Hematopoietic multipotent progenitor cell treated with erythropoietin and hydrocortisone succinate and interleukin-3 and kit ligand, for 8 days (in vitro differentiated cells): ENCODE results near the gene TSEN34.
"Not testable (repeated sequence)": the region's sequence is repeated elsewhere in the genome, so short reads cannot be mapped to it uniquely, and the experiment has no call there.

Experiments used
- DNase-seq: peaks from one replicate; pipeline ENCODE4 v3.0.0-alpha.2; 2015

TSEN34 gene

DNA sequence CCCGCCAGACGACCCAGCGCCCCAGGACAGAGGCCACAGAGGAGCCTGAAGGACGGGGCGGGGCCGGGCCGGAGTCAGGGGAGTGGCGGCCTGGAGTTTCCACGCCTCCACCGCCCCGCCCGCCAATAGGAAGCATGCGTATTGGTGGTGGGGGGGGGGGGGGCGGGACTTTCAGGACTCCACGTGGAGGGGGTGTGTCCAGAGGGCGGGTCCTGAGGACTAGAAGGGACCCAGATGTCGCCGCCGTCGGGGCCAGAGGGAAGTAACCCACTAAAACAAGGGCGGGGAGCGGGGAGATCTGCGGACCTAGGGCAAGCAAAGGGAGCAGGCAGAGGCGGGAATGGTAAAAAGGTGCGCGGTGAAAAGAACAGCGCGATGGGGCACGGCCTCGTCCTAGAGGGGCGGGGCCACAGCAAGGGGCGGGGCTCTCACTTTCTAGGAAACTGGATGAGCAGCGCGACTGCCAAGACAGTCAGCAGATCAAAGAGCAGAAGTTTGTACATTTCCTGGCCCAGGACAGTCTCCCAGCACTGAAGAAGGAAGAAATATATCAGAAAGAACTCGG lies 28.8 kb upstream of the TSEN34 start:
- DNase-seq, result peak; percentile 84

DNA sequence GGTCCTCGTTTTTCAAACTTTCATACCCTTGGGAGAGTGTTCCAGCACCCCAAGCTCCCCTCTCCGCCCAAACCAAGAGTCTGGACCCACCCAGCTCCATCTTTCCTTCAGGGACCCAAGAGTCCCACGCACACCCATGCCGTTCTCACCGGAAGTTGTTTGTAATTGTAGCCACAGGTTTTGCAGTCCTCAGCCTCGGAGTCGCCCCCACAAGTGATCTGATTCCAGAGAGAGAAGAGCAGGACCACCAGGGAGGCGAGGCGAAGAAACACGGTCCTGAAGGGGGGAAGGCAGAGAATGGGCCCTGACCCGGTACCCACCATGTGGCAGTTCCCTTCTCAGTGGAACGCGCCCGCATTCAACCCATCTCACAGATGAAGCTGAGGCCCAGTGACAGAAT lies 28.2 kb upstream of the TSEN34 start:
- DNase-seq, result no peak

DNA sequence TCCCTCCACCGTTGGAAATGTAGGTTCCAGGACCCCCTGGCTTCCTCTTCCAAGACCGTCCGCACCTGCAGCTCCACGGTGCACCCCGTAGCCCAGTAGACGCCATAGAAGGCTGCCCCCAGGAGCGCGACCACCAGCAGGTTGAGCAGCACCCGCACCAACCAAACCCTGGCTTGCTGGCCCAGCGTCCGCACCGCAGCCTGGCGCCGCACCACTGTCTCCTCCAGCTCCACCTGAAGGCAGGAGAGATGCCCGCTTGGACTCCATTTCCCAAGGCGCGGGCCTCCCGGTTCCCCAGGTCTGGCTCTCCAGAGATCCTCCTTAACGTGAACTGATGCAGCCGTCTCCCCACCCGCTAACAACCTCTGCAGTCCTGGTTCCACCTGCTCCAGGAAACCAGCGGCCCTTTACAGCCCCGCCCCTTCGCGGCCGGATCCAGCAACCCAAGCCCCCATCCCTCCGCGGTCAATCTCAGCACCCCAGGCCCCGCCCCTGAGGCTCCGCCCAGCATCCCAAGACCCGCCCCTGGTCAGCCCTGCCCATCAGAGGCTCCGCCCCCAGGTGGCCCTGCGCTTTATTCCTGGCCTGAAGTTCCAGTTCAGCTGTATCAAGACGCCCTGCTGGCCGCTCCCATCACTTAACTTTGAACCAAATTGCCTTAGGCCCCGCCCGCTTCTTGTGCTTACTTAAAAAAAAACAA lies 26.6 kb upstream of the TSEN34 start:
- DNase-seq, result peak; percentile 58

GRCh38 chr19:54165222-54165621 lies 25.9 kb upstream of the TSEN34 start:
- DNase-seq, result no peak

- DNase-seq, result peak; percentile 84
Observed at GRCh38 chr19:54168174-54168917, 22.8 kb upstream of the TSEN34 start.

DNA sequence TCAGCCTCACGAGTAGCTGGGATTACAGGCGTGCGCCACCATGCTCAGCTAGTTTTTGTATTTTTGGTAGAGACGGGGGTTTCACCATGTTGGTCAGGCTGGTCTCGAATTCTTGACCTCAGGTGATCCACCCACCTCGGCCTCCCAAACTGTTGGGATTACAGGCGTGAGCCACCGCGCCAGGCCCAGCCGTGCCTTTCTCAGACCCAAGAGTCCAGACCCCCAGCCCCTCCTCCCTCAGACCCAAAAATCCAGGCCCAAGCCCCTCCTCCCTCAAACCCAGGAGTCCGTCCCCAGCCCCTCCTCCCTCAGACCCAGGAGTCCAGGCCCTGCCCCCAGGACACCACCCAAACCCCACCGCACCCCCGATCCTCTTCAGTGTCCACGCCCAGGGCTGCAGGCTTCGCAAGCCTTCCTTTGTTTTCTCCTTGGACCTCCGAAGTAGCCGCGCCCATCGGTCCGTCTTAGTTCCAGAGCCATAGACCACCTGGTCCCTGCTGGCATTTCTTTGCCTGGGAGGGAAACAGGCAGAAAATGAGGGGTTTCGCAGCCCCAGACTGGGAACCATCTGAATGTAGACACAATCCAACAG lies 21.9 kb upstream of the TSEN34 start:
- DNase-seq, result no peak

DNA sequence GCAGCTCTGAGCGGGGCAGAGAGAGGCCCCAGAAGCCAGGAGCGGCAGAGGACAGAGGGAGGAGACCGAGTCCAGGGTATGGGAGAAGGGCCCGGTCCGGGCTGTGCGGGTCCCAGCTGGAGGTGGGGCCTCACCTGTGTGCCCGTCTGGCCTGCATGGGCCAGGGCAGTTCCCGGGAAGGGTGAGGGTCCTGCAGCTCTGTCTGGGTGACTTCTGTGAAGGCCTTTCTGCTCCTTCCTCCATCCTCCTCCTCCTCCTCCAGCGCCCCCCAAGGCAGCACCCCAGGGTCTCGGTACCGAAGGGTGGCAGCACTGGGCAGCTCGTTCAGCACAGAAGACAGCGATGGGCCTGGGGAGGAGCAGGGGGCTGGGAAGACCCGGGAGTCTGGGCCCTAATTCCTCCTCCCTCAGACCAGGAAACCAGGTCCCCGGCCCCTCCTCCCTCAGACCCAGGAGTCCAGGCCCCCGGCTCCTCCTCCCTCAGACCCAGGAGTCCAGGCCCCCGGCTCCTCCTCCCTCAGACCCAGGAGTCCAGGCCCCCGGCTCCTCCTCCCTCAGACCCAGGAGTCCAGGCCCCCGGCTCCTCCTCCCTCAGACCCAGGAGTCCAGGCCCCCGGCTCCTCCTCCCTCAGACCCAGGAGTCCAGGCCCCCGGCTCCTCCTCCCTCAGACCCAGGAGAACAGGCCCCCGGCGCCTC lies 19.2 kb upstream of the TSEN34 start:
- not testable (repeated sequence) for DNase-seq

DNA sequence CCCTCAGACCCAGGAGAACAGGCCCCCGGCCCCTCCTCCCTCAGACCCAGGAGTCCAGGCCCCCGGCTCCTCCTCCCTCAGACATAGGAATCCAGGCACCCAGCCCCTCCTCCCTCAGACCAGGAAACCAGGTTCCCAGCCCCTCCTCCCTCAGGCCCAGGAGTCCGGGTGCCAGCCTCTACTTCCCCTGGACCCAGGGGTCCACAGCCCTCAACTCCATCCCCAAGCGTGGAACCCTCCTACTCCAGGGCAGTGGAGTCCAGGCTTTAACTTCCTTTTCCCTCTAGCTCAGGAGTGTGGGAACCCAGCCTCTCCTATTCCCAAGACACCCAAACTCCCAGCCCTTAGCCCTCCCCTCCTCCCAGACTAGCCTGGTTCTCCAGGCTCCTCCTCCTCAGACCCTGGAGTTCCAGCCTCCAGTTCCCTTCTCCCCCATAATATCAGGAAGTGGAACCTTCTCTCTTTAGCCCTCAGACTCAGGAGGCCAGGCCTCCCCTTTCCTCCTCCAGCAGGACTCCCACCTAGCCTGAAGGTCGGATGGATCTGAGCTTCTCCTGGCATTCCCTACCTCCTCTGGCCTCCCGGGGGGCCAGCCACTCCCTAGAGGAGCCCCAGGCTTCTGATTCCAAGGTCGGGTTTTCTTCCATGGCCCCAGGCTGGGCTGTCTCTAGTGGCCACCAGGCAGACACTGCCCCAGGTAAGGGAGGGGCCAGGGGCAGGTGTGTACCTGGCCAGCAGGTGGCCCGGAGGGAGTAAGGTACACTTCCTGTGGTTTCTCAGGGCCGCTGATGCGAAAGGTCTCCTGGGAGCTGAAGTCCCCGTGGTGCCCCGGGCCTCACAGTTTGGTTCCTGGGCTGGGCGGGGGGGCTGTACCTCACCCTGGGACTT lies 18.4 kb upstream of the TSEN34 start, which contains the start of gene TMC4:
Gene TMC4 (minus strand): TSS at position 690 of the 888 bp plus-strand sequence. CDS start 43 bp downstream, at position 647.
- no peak for DNase-seq

DNA sequence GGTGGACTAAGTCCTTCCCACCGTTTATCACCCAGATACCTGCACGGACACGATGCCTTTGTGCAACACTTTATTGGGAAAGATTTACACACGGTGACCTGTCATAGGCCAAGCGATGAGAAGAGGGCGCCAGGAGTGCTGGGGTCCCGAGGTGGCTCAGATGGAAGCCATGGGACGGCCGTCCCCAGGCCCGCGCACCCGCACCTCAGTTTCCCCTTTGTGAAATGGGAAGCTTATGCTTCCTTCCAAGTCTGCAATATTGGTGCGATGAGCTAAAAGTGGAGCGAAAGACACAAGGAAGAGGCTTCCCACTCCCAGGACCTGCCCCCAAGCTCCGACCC lies 17.8 kb upstream of the TSEN34 start:
- DNase-seq, result no peak

DNA sequence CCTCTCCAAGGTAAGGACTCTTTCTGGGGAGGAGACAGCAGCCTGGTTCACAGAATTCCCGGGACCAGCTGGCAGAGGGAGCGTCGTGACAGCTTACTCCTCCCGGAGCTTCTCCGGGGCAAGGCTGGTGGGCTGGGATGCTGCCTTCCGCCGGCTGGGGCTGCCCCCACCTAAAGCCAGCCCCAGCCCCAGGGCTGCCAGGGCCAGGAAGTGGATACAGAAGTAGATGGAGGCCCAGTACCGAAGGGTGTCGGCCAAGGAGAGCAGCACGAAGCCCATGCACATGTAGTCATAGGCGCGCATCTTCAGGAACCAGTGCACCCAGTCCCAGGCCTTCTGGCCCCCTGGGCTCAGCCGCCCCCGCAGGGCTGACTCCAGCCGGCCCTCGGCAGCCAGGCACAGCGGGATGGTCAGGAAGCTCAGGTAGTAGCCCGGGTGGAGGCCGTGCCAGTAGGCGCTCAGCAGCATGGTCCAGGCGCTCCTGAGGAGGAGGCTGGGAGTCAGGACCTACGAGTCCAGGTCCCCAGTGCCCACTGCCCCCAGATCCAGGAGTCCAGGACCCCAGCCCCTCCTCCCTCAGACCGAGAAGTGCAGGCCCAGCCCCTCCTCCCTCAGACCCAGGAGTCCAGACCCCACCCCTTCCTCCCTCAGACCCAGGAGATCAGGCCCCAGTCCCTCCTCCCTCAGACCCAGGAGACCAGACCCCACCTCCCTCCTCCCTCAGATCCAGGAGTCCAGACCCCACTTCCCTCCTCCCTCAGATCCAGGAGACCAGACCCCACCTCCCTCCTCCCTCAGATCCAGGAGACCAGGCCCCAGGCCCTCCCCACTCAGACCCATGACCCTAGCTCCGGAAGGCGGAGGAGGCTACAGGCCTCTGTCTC lies 16.9 kb upstream of the TSEN34 start:
- no peak for DNase-seq

DNA sequence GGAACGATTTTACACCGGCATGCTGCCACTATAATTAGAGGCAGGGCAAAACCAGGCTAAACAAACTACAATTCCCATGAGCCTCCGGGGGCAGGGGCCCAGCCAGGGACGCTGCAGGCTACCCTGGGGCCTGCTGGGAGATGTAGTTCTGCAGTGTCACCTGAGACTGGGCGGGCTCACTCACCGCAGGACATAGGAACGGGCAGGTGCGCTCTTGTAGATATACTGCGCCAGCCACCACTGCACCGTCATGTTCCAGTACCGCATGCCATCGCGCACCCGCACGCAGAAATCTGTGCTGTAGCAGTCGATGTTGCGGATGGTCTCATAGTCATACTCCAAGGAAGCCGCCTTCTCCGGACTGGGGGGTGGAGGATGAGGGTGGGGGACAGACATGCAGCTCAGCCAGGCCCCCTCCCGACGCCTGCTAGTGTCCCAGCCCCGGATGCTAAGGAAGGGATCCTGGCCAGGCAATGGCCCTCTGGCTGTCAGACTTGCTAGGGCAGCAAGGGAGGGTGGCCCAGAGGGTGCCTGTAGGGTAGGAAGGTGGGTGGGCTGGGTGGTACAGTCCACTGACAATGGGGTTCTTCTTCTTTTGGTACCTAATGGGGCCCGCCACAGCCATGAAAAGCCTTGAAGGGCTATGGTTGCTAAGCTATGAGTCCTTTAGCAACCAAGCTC lies 12.4 kb upstream of the TSEN34 start:
- DNase-seq, result peak; percentile 39

DNA sequence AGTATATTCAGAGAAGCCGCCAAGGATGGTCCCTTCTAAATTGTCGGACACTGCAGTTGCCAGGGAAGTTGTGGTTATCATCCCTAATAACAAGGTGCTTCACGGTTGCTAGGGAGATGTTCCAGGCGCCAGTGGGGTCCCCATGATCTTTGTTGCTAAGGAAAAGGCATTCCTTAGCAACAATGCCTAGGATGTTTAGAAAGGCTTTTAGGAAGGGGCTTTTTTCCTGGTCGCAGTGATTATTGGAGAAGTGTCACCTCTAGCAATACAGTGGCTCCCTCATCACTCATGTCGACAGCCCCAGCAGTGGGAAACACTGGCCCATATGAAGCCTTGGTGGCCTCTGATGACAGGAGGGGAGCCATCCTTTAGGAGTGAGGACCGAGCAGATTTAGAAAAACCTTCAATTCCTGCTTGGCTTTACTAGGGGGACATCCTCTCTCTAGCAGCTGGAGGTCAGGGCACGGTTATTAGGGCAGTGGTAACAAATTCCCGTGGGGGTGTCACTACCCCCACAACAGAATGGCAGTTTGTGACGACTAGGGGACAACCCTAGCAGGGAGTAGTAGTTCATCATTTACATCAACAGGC lies 11.8 kb upstream of the TSEN34 start:
- no peak for DNase-seq

- peak; percentile 43 for DNase-seq
Observed at GRCh38 chr19:54179921-54180461, 11.1 kb upstream of the TSEN34 start.

GRCh38 chr19:54180691-54181091 lies 10.4 kb upstream of the TSEN34 start:
- DNase-seq, result no peak

DNA sequence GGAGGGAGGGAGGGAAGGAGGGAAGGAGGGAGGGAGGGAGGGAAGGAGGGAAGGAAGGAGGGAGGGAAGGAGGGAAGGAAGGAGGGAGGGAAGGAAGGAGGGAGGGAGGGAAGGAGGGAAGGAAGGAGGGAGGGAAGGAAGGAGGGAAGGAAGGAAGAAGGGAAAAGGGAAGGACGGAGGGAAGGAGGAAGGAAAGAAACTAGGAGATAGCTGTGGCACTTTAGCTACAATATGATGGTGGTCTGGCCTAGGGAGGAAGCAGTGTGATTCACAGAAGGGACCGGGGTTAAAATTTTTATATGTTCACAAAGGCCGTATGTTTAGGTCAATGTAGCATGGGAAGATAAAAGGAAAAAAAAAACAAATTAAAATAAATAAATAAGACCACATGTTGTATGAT lies 9.2 kb upstream of the TSEN34 start:
- not testable (repeated sequence) for DNase-seq

- DNase-seq, result no peak
Observed at GRCh38 chr19:54183431-54183830, 7.7 kb upstream of the TSEN34 start.

GRCh38 chr19:54186351-54186750 lies 4.8 kb upstream of the TSEN34 start:
- no peak for DNase-seq

DNA sequence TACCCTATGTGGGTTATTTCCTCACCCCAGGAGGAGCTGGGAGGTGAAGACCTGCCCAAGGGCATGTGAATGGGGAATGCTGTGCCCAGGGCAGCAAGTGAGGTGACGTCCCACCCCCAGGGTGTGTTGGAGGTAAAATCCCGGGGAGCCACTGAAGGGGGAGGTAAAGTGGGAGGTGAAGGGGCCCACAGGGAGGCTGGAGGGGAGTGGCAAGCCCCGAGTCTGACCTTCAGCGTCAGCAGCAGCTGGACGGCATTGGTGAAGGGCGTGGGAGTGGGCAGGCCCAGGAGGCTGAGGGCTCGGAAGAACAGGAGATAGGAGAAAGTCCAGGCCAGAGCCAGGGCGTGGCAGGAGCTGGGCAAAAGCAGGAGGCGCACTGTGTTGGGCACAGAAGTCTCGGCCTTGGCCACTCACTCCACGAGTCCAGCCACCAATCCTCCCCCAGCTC lies 4.2 kb upstream of the TSEN34 start:
- DNase-seq, result no peak

DNA sequence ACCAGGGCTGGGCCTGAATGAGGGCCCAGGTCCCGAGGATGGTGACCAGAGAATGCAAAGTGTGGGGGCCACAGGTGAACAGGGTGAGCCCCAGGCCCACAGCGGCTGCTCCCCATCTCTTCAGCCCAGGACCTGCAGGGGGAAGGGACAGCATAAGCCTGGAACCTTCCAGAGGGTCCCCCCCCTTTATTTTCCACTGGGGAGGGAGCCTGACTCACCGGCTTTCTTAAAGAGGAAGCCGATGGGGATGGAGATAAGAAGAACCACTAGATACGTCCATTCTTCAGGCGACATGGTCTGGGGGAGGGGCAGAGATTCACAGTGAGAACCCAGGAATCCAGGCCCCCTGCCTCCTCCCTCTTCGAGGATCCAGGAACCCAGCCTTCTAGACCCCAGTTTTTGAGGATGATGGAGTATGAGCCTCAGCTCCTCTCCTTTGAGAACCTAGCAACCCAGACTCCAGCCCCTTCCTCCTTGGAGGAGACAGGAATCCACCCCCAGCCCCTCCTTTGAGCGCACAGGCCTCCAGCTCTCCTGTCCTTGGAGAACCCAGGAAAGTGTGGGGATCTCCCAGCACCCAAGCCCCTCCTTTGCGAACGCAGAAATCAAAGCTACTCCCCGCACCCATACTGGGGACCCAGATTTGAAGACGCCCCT lies 2.8 kb upstream of the TSEN34 start:
- peak; percentile 82 for DNase-seq
